Esophagus squamous epithelium (tissue), 5 donors: ENCODE data around the gene ZNF471. TPM values are rescaled to one million over a fixed set of nuclear protein-coding genes. Genes with fewer than 3 reads are reported as not detected.

Experiments
- DNase-seq: peaks from one replicate; lab custom pipeline; 2025; lab: John Stamatoyannopoulos, UW
- H3K27ac ChIP-seq, 4 donors: fragments of 200-600 bp; sonication (generic); one replicate each; pipeline ENCODE4 v1.5.1; 2016 to 2019; ENCODE audit warnings: mild to moderate bottlenecking in 1 of 4
- H3K27me3 ChIP-seq, 4 donors: fragments of 200-600 bp; sonication (generic); 1 replicate in 3 of 4; 2 replicates in 1 of 4; pipeline versions ENCODE4 v1.5.1 to v1.6.0; 2017 to 2021; ENCODE audit warnings: antibody characterized with exemption in 1 of 4
- H3K36me3 ChIP-seq, 3 donors: fragments of 200-600 bp; sonication (generic); one replicate each; pipeline ENCODE4 v1.5.1; 2016 to 2019
- H3K4me1 ChIP-seq, 3 donors: fragments of 200-600 bp; sonication (generic); one replicate each; pipeline ENCODE4 v1.5.1; 2017 to 2019
- H3K4me3 ChIP-seq, 4 donors: fragments of 200-600 bp; sonication (generic); 1 replicate in 3 of 4; 2 replicates in 1 of 4; pipeline ENCODE4 v1.5.1; 2016 to 2019; ENCODE audit warnings: mild to moderate bottlenecking in 2 of 4, moderate library complexity in 1 of 4
- H3K9me3 ChIP-seq, 3 donors: fragments of 200-600 bp; sonication (generic); one replicate each; pipeline ENCODE4 v1.5.1; 2016 to 2019
- CTCF ChIP-seq, 6 experiments: fragments of 450-650 bp in 4 of 6; fragments of 200-600 bp in 2 of 6; sonication (generic) in 2 of 6; IDR thresholded peaks; one replicate each; pipeline ENCODE4 v1.5.1; 2016 to 2019; ENCODE audit warnings: antibody characterized with exemption in 6 of 6, mild to moderate bottlenecking in 4 of 6, moderate library complexity in 4 of 6
- POLR2A ChIP-seq, 4 donors: fragments of 450-650 bp; IDR thresholded peaks; one replicate each; pipeline ENCODE4 v1.6.1; 2017; ENCODE audit warnings: antibody characterized with exemption in 4 of 4, mild to moderate bottlenecking in 4 of 4, moderate library complexity in 3 of 4
- WGBS, 2 donors: methylation state at CpG; one replicate each; pipeline ENCODE4 v1.1.5; 2018; 5-methylcytosine and 5-hydroxymethylcytosine counted together
- intact Hi-C: fragments of 100-400 bp; cut with DNase I; formaldehyde crosslinking; loops from one replicate; pipeline ENCODE4 v1.15.0; 2022
- total RNA-seq, 4 donors: library from RNA; depleted of rRNA; stranded (reverse); fragments of >200 nt; gene quantifications; one replicate each; pipeline ENCODE4 v1.1.0, GENCODE V29; 2016
- donor health status: DM: yes; HTN: yes; CAD: no.

Gene ZNF471
- 1 to 10 TPM in 2 of 4 donors, under 1 TPM in 2; 0.80 to 5.0 (median 1.5) TPM for total RNA-seq

GRCh38 chr19:56507446-56508289 lies at the start of gene ZNF471:
TSS of gene ZNF471 (plus strand) at chr19:56507855. CDS start at chr19:56511572, 3,717 bp downstream.
- peak; percentile 66 for DNase-seq
- TF ChIP-seq CTCF (IDR thresholded peaks at IDR 0.05) (no peak), POLR2A (IDR thresholded peaks at IDR 0.05) (no peak)
- Histone ChIP-seq H3K27ac (peak within 1 kb of the TSS; percentile 94 to 98 (median 95)), H3K27me3 (no peaks in the 10 kb centered on the region), H3K36me3 (peaks cover 0 to 9% (median 0%) of the 10 kb centered on the region in 3 donors), H3K4me3 (peak within 1 kb of the TSS; percentile 56 to 83 (median 68)), H3K9me3 (peaks cover 0 to 21% (median 9%) of the 10 kb centered on the region in 3 donors), H3K4me1 (peaks cover 0 to 17% (median 0%) of the 10 kb centered on the region in 3 donors)
- 0 to 10% methylated on average over 2 to 17 of the region's 74 CpGs for WGBS, 2 donors
- intact Hi-C loops: no loop called here

- 88 to 89% methylated on average over 3 of the region's 3 CpGs for WGBS, 2 donors
- no peak overlapping the region for H3K27ac ChIP-seq
- intact Hi-C loops: no loop called here
- H3K4me3 ChIP-seq: no peak overlapping the region
- peaks cover 0 to 43% (median 0%) of the 10 kb centered on the region in 3 donors for H3K36me3 ChIP-seq
- peaks cover 0 to 80% (median 37%) of the 10 kb centered on the region in 3 donors for H3K9me3 ChIP-seq
- no peak for TF ChIP-seq POLR2A (IDR thresholded peaks at IDR 0.05)
- no peak for TF ChIP-seq CTCF (IDR thresholded peaks at IDR 0.05)
- no peaks in the 10 kb centered on the region for H3K27me3 ChIP-seq
- H3K4me1 ChIP-seq: peaks cover 0 to 31% (median 9%) of the 10 kb centered on the region in 3 donors
- DNase-seq: no peak
These were observed 33.3 kb upstream of the ZNF471 start for GRCh38 chr19:56474308-56474707.

GRCh38 chr19:56476093-56476492 lies 31.6 kb upstream of the ZNF471 start:
- TF ChIP-seq CTCF (IDR thresholded peaks at IDR 0.05): no peak
- no peak for TF ChIP-seq POLR2A (IDR thresholded peaks at IDR 0.05)
- H3K4me1 ChIP-seq: peaks cover 0 to 31% (median 9%) of the 10 kb centered on the region in 3 donors
- no peak overlapping the region for H3K27ac ChIP-seq
- no peak for DNase-seq
- H3K36me3 ChIP-seq: peaks cover 0 to 29% (median 0%) of the 10 kb centered on the region in 3 donors
- peak overlapping the region in 1 of 4 donors; percentile 68 for H3K4me3 ChIP-seq
- intact Hi-C loops: no loop called here
- H3K27me3 ChIP-seq: no peaks in the 10 kb centered on the region
- 84 to 89% methylated on average over 6 to 7 of the region's 10 CpGs for WGBS, 2 donors
- peaks cover 3 to 78% (median 31%) of the 10 kb centered on the region in 3 donors for H3K9me3 ChIP-seq

- Histone ChIP-seq H3K4me3 (peak within 1 kb of the TSS; percentile 26 to 68 (median 64)), H3K27me3 (no peaks in the 10 kb centered on the region), H3K36me3 (peaks cover 0 to 21% (median 0%) of the 10 kb centered on the region in 3 donors), H3K9me3 (peaks cover 3 to 78% (median 25%) of the 10 kb centered on the region in 3 donors), H3K4me1 (peaks cover 0 to 31% (median 9%) of the 10 kb centered on the region in 3 donors), H3K27ac (peak within 1 kb of the TSS; percentile 1 to 87 (median 82))
- intact Hi-C loops: no loop called here
- WGBS, 2 donors: 1 to 7% methylated on average over 9 to 16 of the region's 69 CpGs
- TF ChIP-seq POLR2A (IDR thresholded peaks at IDR 0.05) (no peak), CTCF (IDR thresholded peaks at IDR 0.05) (no peak)
- no peak for DNase-seq
These were observed 30.8 kb upstream of the ZNF471 start, which contains the start of gene ZNF667 for GRCh38 chr19:56476651-56477428. TSS of gene ZNF667 (minus strand) at chr19:56477345. CDS start at chr19:56462370, 14,975 bp downstream.
